ENCODE measurements around the gene ZNF143.

ZNF143 gene

GRCh38 chr11:9576701-9577381, 116.0 kb downstream of the ZNF143 start:
- no peak for FAIRE-seq

- no peak for FAIRE-seq
Observed at GRCh38 chr11:9577556-9577955, 116.7 kb downstream of the ZNF143 start.

Data from colon (tissue), 2 donors.